Neural cell (in vitro differentiated cells): Measurements from ENCODE around the gene CRTC1.

Experiments used
- EP300 ChIP-seq: fragments of 450-650 bp; conservative IDR thresholded peaks from 2 replicates; pipeline ENCODE4 v1.6.1; 2014; ENCODE audit warnings: antibody characterized with exemption, mild to moderate bottlenecking, moderate library complexity; ENCODE audit not compliant: poor library complexity, severe bottlenecking
- EZH2 ChIP-seq: fragments of 200-600, 300-800 bp; shearing (Covaris generic), sonication (generic); IDR thresholded peaks from 2 replicates; pipeline ENCODE4 v1.6.1; 2014; ENCODE audit warnings: antibody characterized with exemption, low read length, borderline replicate concordance, mild to moderate bottlenecking; ENCODE audit not compliant: insufficient read depth, poor library complexity, severe bottlenecking
- MXI1 ChIP-seq: fragments of 450-650 bp; conservative IDR thresholded peaks from 2 replicates; pipeline ENCODE4 v1.6.1; 2014; ENCODE audit warnings: antibody characterized with exemption, mild to moderate bottlenecking; ENCODE audit not compliant: poor library complexity, severe bottlenecking
- POLR2AphosphoS5 ChIP-seq: IDR thresholded peaks from 2 replicates; pipeline ENCODE4 v1.6.1; 2012
- RAD21 ChIP-seq: fragments of 450-650 bp; conservative IDR thresholded peaks from 2 replicates; pipeline ENCODE4 v1.6.1; 2014; ENCODE audit warnings: antibody characterized with exemption, mild to moderate bottlenecking, moderate library complexity
- SMC3 ChIP-seq: fragments of 450-650 bp; conservative IDR thresholded peaks from 2 replicates; pipeline ENCODE4 v1.6.1; 2014; ENCODE audit warnings: antibody characterized with exemption, mild to moderate bottlenecking, moderate library complexity; ENCODE audit not compliant: poor library complexity
- TAF1 ChIP-seq: IDR thresholded peaks from 2 replicates; pipeline ENCODE4 v1.6.1; 2012; ENCODE audit warnings: low read depth
- TF ChIP-seq, protein P1 (sequence below): fragments of 450-650 bp; IDR thresholded peaks from 2 replicates; pipeline ENCODE4 v1.5.1; 2014; ENCODE audit warnings: antibody characterized with exemption, mild to moderate bottlenecking, moderate library complexity; ENCODE audit not compliant: poor library complexity, severe bottlenecking
- TF ChIP-seq, protein P2 (sequence below): IDR thresholded peaks from 2 replicates; pipeline ENCODE4 v1.6.1; 2012; ENCODE audit warnings: borderline replicate concordance

DNA sequence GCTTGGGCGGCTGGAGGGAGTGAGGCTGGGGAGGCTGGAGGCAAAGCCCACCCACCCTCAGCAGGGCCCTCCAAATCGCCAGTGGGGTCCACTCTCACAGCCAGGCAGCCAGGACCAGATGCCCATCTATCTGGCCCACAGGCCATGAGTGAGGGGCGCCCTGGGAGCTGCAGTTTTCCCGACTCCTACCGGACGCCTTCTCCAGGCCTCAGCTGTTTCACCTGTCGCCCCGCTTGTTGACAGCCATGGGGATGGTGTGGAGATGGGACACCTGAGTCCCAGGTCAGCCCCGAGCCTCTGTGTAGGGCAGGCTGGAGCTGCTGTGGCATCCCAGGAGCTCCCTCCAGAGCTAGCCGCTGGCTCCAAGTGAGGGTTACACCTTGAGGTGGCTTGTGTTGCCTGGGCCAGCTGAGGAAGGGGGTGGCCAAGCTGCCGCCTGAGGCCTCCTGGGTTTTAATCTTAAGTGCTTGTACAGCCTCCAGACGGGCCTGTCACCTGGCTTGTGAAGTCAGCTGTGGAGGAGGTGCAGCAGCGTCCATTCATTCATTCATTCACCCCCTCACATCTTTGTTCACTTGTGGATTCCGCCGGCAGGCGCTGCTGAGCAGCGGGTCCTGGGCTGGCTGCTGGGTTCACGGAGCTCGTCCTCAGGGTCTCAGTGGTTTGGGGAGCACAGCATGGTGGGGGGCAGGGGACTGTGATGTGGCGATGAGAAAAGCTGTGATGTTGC lies 55.6 kb downstream of the CRTC1 start:
- TF ChIP-seq, protein P1, sequence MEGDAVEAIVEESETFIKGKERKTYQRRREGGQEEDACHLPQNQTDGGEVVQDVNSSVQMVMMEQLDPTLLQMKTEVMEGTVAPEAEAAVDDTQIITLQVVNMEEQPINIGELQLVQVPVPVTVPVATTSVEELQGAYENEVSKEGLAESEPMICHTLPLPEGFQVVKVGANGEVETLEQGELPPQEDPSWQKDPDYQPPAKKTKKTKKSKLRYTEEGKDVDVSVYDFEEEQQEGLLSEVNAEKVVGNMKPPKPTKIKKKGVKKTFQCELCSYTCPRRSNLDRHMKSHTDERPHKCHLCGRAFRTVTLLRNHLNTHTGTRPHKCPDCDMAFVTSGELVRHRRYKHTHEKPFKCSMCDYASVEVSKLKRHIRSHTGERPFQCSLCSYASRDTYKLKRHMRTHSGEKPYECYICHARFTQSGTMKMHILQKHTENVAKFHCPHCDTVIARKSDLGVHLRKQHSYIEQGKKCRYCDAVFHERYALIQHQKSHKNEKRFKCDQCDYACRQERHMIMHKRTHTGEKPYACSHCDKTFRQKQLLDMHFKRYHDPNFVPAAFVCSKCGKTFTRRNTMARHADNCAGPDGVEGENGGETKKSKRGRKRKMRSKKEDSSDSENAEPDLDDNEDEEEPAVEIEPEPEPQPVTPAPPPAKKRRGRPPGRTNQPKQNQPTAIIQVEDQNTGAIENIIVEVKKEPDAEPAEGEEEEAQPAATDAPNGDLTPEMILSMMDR: no peak
- TF ChIP-seq TAF1: no peak
- no peak for TF ChIP-seq POLR2AphosphoS5
- TF ChIP-seq, protein P2, sequence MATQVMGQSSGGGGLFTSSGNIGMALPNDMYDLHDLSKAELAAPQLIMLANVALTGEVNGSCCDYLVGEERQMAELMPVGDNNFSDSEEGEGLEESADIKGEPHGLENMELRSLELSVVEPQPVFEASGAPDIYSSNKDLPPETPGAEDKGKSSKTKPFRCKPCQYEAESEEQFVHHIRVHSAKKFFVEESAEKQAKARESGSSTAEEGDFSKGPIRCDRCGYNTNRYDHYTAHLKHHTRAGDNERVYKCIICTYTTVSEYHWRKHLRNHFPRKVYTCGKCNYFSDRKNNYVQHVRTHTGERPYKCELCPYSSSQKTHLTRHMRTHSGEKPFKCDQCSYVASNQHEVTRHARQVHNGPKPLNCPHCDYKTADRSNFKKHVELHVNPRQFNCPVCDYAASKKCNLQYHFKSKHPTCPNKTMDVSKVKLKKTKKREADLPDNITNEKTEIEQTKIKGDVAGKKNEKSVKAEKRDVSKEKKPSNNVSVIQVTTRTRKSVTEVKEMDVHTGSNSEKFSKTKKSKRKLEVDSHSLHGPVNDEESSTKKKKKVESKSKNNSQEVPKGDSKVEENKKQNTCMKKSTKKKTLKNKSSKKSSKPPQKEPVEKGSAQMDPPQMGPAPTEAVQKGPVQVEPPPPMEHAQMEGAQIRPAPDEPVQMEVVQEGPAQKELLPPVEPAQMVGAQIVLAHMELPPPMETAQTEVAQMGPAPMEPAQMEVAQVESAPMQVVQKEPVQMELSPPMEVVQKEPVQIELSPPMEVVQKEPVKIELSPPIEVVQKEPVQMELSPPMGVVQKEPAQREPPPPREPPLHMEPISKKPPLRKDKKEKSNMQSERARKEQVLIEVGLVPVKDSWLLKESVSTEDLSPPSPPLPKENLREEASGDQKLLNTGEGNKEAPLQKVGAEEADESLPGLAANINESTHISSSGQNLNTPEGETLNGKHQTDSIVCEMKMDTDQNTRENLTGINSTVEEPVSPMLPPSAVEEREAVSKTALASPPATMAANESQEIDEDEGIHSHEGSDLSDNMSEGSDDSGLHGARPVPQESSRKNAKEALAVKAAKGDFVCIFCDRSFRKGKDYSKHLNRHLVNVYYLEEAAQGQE: no peak
- TF ChIP-seq MXI1: no peak
- TF ChIP-seq EZH2: no peak
- no peak for TF ChIP-seq RAD21
- TF ChIP-seq EP300: no peak
- TF ChIP-seq SMC3: no peak
